NCI-H2227 (cell line): Measurements from ENCODE around the gene POM121.
"Not testable (repeated sequence)": the region's sequence is repeated elsewhere in the genome, so short reads cannot be mapped to it uniquely, and the experiment has no call there.

Source experiments
- DNase-seq: peaks from one replicate; lab custom pipeline; 2025; ENCODE audit not compliant: unreplicated experiment; lab: John Stamatoyannopoulos, UW

The POM121 gene

GRCh38 chr7:72949276-72949675 lies 24.4 kb downstream of the POM121 start:
- not testable (repeated sequence) for DNase-seq

GRCh38 chr7:72949686-72950085 lies 24.8 kb downstream of the POM121 start:
- DNase-seq = not testable (repeated sequence)

GRCh38 chr7:72950432-72950831 lies 25.5 kb downstream of the POM121 start:
- not testable (repeated sequence) for DNase-seq

- not testable (repeated sequence) for DNase-seq
Measured at GRCh38 chr7:72953901-72954562, 29.1 kb downstream of the POM121 start.

GRCh38 chr7:72954563-72955198 lies 29.8 kb downstream of the POM121 start:
- not testable (repeated sequence) for DNase-seq

DNA sequence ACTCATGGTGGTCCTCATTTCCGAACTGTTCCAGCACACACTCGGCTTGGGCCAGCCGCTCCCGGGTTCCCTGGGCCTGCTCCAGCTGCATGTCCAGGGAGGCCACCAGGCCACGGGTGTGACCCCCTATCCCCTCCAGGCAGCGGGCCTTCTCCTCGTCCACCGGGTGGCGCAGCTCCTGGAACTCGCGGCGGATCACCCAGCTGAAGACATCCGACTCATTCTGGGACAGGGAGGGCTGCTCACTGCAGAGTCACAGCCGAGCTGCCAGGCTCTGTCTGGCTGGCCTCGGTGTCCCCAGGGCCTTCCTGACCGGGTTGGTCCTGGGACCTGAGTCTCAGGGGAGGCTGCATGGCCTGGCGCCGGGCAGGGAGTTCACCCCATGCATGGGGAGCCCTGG lies 35.1 kb downstream of the POM121 start:
- not testable (repeated sequence) for DNase-seq

DNA sequence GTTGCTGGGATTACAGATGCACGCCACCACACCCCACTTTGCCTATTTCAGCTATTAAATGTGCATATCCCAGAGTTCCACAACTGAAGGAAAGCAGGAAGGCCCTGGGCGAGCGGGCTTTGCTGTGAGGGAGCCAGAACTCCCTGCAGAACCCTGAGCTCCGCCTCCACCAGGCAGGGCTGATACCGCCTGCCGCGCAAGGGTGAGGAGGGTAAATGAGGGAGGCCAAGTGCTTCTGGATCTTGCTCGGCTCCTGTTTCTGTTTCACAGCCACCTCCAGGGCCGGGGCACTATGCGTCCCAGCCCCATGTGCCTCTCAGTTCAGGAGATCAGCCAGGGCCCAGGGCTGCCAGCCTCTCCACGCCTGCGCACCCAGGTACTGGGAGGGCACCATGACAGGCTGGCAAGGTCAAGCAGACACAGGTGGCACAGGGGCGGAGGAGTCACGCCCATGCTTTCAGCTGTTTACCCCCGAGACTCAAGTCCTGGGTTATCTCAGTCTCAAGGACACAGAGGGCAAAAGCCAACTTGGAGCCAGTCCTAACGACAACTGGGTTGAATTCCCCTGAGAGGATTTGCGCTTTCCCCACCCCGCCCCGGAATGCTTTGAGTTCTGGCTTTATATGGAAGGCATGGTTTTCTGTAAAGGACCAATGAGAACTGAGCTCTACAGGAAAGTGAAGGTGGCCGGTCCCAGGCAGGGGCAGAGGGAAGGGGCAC lies 35.9 kb downstream of the POM121 start:
- not testable (repeated sequence) for DNase-seq

GRCh38 chr7:72961346-72961650 lies 36.4 kb downstream of the POM121 start:
- not testable (repeated sequence) for DNase-seq

DNA sequence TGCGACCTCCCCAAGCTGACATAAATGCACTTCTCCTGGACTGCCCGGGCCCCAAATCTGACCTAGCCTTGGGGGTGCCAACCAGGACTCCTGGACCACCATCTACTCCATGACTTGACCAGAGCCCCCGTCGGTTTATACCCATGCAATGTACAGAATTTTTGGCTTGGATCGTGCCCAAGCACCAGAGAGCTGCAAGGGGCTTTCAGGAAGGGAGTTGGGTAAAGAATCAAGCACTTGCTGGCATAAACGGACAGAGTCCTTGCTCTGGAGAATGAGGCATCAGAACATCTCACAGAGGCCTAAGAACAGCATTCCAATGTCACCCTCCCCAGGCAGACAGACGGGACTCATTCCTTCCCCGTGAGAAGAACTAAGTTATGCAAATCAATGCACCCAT lies 38.2 kb downstream of the POM121 start:
- not testable (repeated sequence) for DNase-seq

DNA sequence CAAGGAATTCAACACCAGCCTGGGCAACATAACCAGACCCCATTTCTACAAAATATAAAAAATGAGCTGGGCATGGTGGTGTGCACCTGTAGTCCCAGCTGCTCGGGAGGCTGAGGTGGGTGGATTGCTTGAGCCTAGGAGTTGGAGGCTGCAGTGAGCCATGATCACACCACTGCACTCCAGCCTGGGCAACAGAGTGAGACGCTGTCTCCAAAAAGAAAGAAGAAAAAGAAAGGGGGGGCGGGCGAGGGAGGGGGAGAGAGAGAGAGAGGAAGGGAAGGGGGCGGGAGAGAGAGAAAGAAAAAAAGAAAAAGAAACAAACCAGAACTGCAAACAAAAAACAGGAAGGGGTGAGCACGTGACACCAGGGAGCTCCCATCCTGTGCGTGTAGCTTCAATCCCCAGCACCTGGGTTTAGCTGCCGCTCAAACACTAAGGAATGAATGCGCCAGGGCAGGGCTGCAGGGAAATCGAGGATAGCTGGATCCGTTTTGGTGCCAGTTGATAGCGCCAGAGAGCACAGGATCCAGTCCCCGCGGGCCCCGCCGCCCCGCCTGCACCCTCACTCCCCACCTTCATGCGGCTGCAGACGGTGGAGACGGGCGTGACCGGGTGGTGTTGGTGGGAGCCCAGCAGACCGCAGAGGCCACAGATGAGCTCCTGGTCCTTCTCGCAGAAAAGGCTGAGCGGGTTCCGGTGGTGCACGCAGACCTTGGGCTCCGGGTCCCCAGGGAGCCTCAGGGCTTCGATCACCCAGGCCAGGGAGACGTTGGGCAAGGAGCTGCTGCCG lies 40.5 kb downstream of the POM121 start:
- not testable (repeated sequence) for DNase-seq

GRCh38 chr7:72966892-72967291 lies 42.0 kb downstream of the POM121 start:
- DNase-seq = not testable (repeated sequence)

GRCh38 chr7:72968980-72969516 lies 44.2 kb downstream of the POM121 start, which contains the start of gene TRIM74:
Gene TRIM74, minus strand, starts transcription at chr7:72969466. Its CDS starts 3,309 bp downstream, at chr7:72966157.
- DNase-seq = not testable (repeated sequence)

- not testable (repeated sequence) for DNase-seq
Measured at GRCh38 chr7:72969688-72970087, 44.8 kb downstream of the POM121 start.

DNA sequence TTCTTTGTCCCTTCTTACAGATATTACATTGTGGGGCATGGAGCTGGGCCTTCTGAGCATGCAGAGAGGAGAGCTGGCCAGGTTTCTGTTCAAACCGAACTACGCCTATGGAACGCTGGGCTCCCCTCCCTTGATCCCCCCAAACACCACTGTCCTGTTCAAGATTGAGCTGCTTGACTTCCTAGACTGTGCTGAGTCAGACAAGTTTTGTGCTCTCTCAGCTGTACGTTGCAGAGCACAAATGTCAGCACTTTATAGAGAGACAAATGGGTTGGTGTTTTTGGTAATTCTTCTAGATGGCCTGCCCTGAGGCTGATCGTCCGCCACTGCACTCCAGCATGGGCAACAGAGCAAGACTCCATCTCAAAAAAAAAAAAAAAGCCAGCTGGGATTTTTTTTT lies 46.6 kb downstream of the POM121 start:
- DNase-seq = not testable (repeated sequence)

- not testable (repeated sequence) for DNase-seq
Measured at GRCh38 chr7:72974781-72975180, 49.9 kb downstream of the POM121 start.

GRCh38 chr7:72975656-72976286 lies 50.9 kb downstream of the POM121 start:
- DNase-seq = not testable (repeated sequence)

GRCh38 chr7:72976434-72976833 lies 51.5 kb downstream of the POM121 start:
- DNase-seq = not testable (repeated sequence)

DNA sequence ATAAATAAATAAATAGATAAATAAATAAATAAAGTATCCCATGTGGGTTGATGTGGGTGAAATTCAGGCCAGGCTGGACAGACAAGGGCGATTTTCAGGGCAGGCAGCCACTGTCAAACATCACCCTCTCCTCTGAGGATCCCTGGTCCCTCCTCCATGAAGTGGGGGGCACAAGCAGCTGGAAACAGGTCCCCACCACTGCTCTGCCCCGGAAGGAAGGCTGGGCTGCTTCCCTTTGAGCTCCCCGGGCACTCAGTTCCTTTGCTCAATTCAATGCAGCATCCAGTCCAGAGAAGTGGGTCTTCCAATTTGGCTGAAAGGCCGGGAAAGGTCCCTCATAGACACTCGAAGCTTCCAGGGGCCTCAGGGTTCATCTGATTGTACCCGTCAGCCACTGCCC lies 55.5 kb downstream of the POM121 start:
- not testable (repeated sequence) for DNase-seq

DNA sequence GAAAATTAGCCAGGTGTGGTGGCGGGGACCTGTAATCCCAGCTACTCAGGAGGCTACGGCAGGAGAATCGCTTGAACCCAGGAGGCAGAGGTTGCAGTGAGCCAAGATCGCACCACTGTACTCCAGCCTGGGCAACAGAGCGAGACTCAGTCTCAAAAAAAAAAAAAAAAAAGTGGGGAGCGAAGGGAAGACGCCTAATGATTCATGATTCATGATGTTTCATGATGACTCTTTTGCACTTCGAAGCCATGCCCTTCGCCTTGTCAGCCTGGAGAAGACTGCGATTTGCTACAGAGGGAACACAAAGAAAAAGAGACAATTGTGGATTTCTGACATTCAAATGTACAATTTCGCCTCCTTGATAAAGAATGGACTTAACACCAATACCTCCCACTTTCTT lies 57.2 kb downstream of the POM121 start:
- not testable (repeated sequence) for DNase-seq

- not testable (repeated sequence) for DNase-seq
Measured at GRCh38 chr7:72990146-72990913, 65.4 kb downstream of the POM121 start.
